IPS-18a (cell line): ENCODE results near the gene PIKFYVE.
"Not testable (repeated sequence)": the region's sequence is repeated elsewhere in the genome, so short reads cannot be mapped to it uniquely, and the experiment has no call there.

Experiments
- H3K27ac ChIP-seq: one replicate; pipeline ENCODE4 v1.5.1; 2013; ENCODE audit warnings: low read length
- H3K27me3 ChIP-seq: one replicate; pipeline ENCODE4 v1.6.1; 2013; ENCODE audit warnings: mild to moderate bottlenecking, low read length; ENCODE audit not compliant: control insufficient read depth, insufficient read depth
- H3K36me3 ChIP-seq: one replicate; pipeline ENCODE4 v1.6.1; 2013; ENCODE audit warnings: low read depth, low read length; ENCODE audit not compliant: control insufficient read depth
- H3K4me1 ChIP-seq: one replicate; pipeline ENCODE4 v1.6.1; 2013; ENCODE audit warnings: low read depth, low read length; ENCODE audit not compliant: control insufficient read depth
- H3K4me3 ChIP-seq: one replicate; pipeline ENCODE4 v1.5.1; 2013; ENCODE audit warnings: low read length
- H3K9ac ChIP-seq: one replicate; pipeline ENCODE4 v1.6.1; 2013; ENCODE audit warnings: mild to moderate bottlenecking, low read length, moderate library complexity
- H3K9me3 ChIP-seq: one replicate; pipeline ENCODE4 v1.6.1; 2013; ENCODE audit warnings: low read depth, low read length; ENCODE audit not compliant: control insufficient read depth

The PIKFYVE gene

GRCh38 chr2:208256192-208256782 lies 9.8 kb upstream of the PIKFYVE start:
- no peak overlapping the region for H3K27ac ChIP-seq
- H3K27me3 ChIP-seq: no peaks in the 10 kb centered on the region
- no peaks in the 10 kb centered on the region for H3K9me3 ChIP-seq
- no peak overlapping the region for H3K4me3 ChIP-seq
- no peak overlapping the region for H3K9ac ChIP-seq
- H3K36me3 ChIP-seq: peaks cover 23% of the 10 kb centered on the region
- peaks cover 22% of the 10 kb centered on the region for H3K4me1 ChIP-seq

- Histone ChIP-seq H3K36me3 (peaks cover 15% of the 10 kb centered on the region), H3K4me1 (peaks cover 16% of the 10 kb centered on the region)
- not testable (repeated sequence) for H3K27me3 ChIP-seq, H3K4me3 ChIP-seq, H3K9ac ChIP-seq, H3K9me3 ChIP-seq, H3K27ac ChIP-seq
Measured at GRCh38 chr2:208256849-208257813, 8.9 kb upstream of the PIKFYVE start.

- Histone ChIP-seq H3K9ac (peak overlapping the region; percentile 51), H3K27me3 (no peaks in the 10 kb centered on the region), H3K9me3 (peaks cover 3% of the 10 kb centered on the region), H3K4me3 (peak overlapping the region; percentile 90), H3K36me3 (no peaks in the 10 kb centered on the region), H3K27ac (peak overlapping the region; percentile 19), H3K4me1 (peaks cover 16% of the 10 kb centered on the region)
Measured at GRCh38 chr2:208265371-208265800, 669 bp upstream of the PIKFYVE start.

- H3K4me1 ChIP-seq: peaks cover 16% of the 10 kb centered on the region
- no peaks in the 10 kb centered on the region for H3K27me3 ChIP-seq
Measured at GRCh38 chr2:208266553-208266893, 468 bp downstream of the PIKFYVE start.

GRCh38 chr2:208266936-208267335 lies 881 bp downstream of the PIKFYVE start:
- H3K27me3 ChIP-seq: no peaks in the 10 kb centered on the region
- H3K9me3 ChIP-seq: peaks cover 3% of the 10 kb centered on the region
- peaks cover 6% of the 10 kb centered on the region for H3K36me3 ChIP-seq
- H3K4me1 ChIP-seq: peaks cover 16% of the 10 kb centered on the region
- H3K9ac ChIP-seq: peak overlapping the region; percentile 79
- H3K27ac ChIP-seq: peak overlapping the region; percentile 60
- H3K4me3 ChIP-seq: peak overlapping the region; percentile 90

More at GRCh38 chr2:208266553-208266893, 468 bp downstream of the PIKFYVE start:
- Histone ChIP-seq H3K27ac (peak overlapping the region; percentile 60), H3K9me3 (peaks cover 3% of the 10 kb centered on the region), H3K36me3 (peaks cover 3% of the 10 kb centered on the region), H3K4me3 (peak overlapping the region; percentile 90), H3K9ac (peak overlapping the region; percentile 79)

- not testable (repeated sequence) for H3K9me3 ChIP-seq, H3K27ac ChIP-seq, H3K36me3 ChIP-seq, H3K27me3 ChIP-seq
- Histone ChIP-seq H3K9ac (peak overlapping the region; percentile 79), H3K4me1 (peaks cover 16% of the 10 kb centered on the region), H3K4me3 (peak overlapping the region; percentile 90)
Measured at GRCh38 chr2:208267526-208267925, 1.5 kb downstream of the PIKFYVE start.

GRCh38 chr2:208268156-208268952 lies 2.3 kb downstream of the PIKFYVE start:
- no peaks in the 10 kb centered on the region for H3K9me3 ChIP-seq
- H3K4me1 ChIP-seq: peaks cover 16% of the 10 kb centered on the region
- peaks cover 18% of the 10 kb centered on the region for H3K36me3 ChIP-seq
- H3K27me3 ChIP-seq: no peaks in the 10 kb centered on the region
- no peak overlapping the region for H3K27ac ChIP-seq
- no peak overlapping the region for H3K9ac ChIP-seq
- peak overlapping the region; percentile 90 for H3K4me3 ChIP-seq

GRCh38 chr2:208269091-208269490 lies 3.0 kb downstream of the PIKFYVE start:
- Histone ChIP-seq H3K27me3 (no peaks in the 10 kb centered on the region), H3K9ac (no peak overlapping the region), H3K9me3 (no peaks in the 10 kb centered on the region), H3K36me3 (peaks cover 25% of the 10 kb centered on the region), H3K4me3 (no peak overlapping the region), H3K4me1 (peaks cover 16% of the 10 kb centered on the region), H3K27ac (no peak overlapping the region)

GRCh38 chr2:208274748-208275147 lies 8.7 kb downstream of the PIKFYVE start:
- Histone ChIP-seq H3K27me3 (no peaks in the 10 kb centered on the region), H3K36me3 (peaks cover 81% of the 10 kb centered on the region)

GRCh38 chr2:208278549-208278948 lies 12.5 kb downstream of the PIKFYVE start:
- H3K36me3 ChIP-seq: peaks cover 97% of the 10 kb centered on the region
- no peaks in the 10 kb centered on the region for H3K9me3 ChIP-seq
- no peaks in the 10 kb centered on the region for H3K4me1 ChIP-seq
- H3K27ac ChIP-seq: no peak overlapping the region
- H3K9ac ChIP-seq: no peak overlapping the region
- H3K27me3 ChIP-seq: no peaks in the 10 kb centered on the region
- H3K4me3 ChIP-seq: no peak overlapping the region

More at GRCh38 chr2:208274748-208275147, 8.7 kb downstream of the PIKFYVE start:
- Histone ChIP-seq H3K9ac (no peak overlapping the region), H3K9me3 (no peaks in the 10 kb centered on the region), H3K27ac (no peak overlapping the region), H3K4me3 (no peak overlapping the region), H3K4me1 (no peaks in the 10 kb centered on the region)

GRCh38 chr2:208279236-208279635 lies 13.2 kb downstream of the PIKFYVE start:
- H3K27ac ChIP-seq: no peak overlapping the region

More at GRCh38 chr2:208279236-208279635, 13.2 kb downstream of the PIKFYVE start:
- Histone ChIP-seq H3K36me3 (peaks cover 90% of the 10 kb centered on the region), H3K4me1 (no peaks in the 10 kb centered on the region), H3K27me3 (no peaks in the 10 kb centered on the region), H3K4me3 (no peak overlapping the region), H3K9ac (no peak overlapping the region), H3K9me3 (no peaks in the 10 kb centered on the region)
